CD4-positive, alpha-beta T cell (primary cell): Measurements from ENCODE around the gene SIDT2. TPM values are rescaled to one million over a fixed set of nuclear protein-coding genes. Genes with fewer than 3 reads are reported as not detected.
"Not testable (repeated sequence)": the region's sequence is repeated elsewhere in the genome, so short reads cannot be mapped to it uniquely, and the experiment has no call there.

ENCODE experiments used
- ATAC-seq: fragments of 200-7000 bp; cut with Tn5 transposase; one replicate; pipeline ENCODE4 v1.10.0; 2022; ENCODE audit warnings: mild to moderate bottlenecking; ENCODE audit not compliant: poor library complexity
- CTCF ChIA-PET: fragments of 350-600 bp; sonication (Branson Sonifier 250); formaldehyde crosslinking; loops from one replicate; lab custom pipeline; 2021; ENCODE audit warnings: antibody characterized with exemption, inconsistent platforms; lab: Charles Lee
- POLR2A ChIA-PET: fragments of 350-600 bp; sonication (Branson Sonifier 250); formaldehyde crosslinking; loops from one replicate; lab custom pipeline; 2021; ENCODE audit warnings: antibody characterized with exemption, inconsistent platforms; lab: Charles Lee
- DNase-seq, 14 experiments: peaks; one replicate each; pipeline ENCODE4 v3.0.0-alpha.2; 2013 to 2020; ENCODE audit warnings: mixed read lengths in 2 of 14
- H3K27ac ChIP-seq, 2 donors: one replicate each; pipeline versions ENCODE4 v1.5.1 to v1.7.0; 2013; ENCODE audit warnings: low read length in 2 of 2, low read depth in 1 of 2, mild to moderate bottlenecking in 1 of 2
- H3K27me3 ChIP-seq, 2 experiments: 1 replicate in 1 of 2; 2 replicates in 1 of 2; pipeline versions ENCODE4 v1.6.1 to v1.7.0; 2013; ENCODE audit warnings: low read length in 2 of 2, control low read depth in 1 of 2, mild to moderate bottlenecking in 1 of 2, moderate library complexity in 1 of 2; ENCODE audit not compliant: insufficient read depth in 2 of 2, control insufficient read depth in 1 of 2
- H3K36me3 ChIP-seq: one replicate; pipeline ENCODE4 v1.6.1; 2013; ENCODE audit warnings: low read length, control low read depth; ENCODE audit not compliant: insufficient read depth
- H3K4me1 ChIP-seq: one replicate; pipeline ENCODE4 v1.6.1; 2013; ENCODE audit warnings: low read length, control low read depth; ENCODE audit not compliant: insufficient read depth
- H3K4me3 ChIP-seq: one replicate; pipeline ENCODE4 v1.5.1; 2013; ENCODE audit warnings: mild to moderate bottlenecking, low read length, moderate library complexity
- H3K9me3 ChIP-seq, 2 experiments: 1 replicate in 1 of 2; 2 replicates in 1 of 2; pipeline versions ENCODE4 v1.6.1 to v1.7.0; 2013; ENCODE audit warnings: low read length in 2 of 2, mild to moderate bottlenecking in 2 of 2, control low read depth in 1 of 2, moderate library complexity in 1 of 2; ENCODE audit not compliant: control insufficient read depth in 1 of 2, insufficient read depth in 1 of 2
- H3K27ac Mint-ChIP-seq: one replicate; pipeline ENCODE4 v1.8.0; 2020; ENCODE audit warnings: mixed read lengths
- H3K27me3 Mint-ChIP-seq: one replicate; pipeline ENCODE4 v1.8.0; 2021; ENCODE audit warnings: mixed read lengths
- H3K36me3 Mint-ChIP-seq: one replicate; pipeline ENCODE4 v1.8.0; 2021; ENCODE audit warnings: low read depth, mixed read lengths
- H3K4me1 Mint-ChIP-seq: one replicate; pipeline ENCODE4 v1.8.0; 2021; ENCODE audit warnings: low read depth, mixed read lengths
- H3K4me3 Mint-ChIP-seq: one replicate; pipeline ENCODE4 v1.8.0; 2020; ENCODE audit warnings: mild to moderate bottlenecking, mixed read lengths
- H3K9me3 Mint-ChIP-seq: one replicate; pipeline ENCODE4 v1.8.0; 2020; ENCODE audit warnings: mixed read lengths
- intact Hi-C, 2 experiments: fragments of 100-400 bp; cut with DNase I in 1 of 2; cut with micrococcal nuclease in 1 of 2; formaldehyde crosslinking; loops; one replicate each; pipeline versions ENCODE4 v1.15.1 to v1.9.0; 2023 to 2025; cut with DNase I, micrococcal nuclease
- total RNA-seq, 174 experiments: library from RNA in 2 of 174; stranded (reverse) in 2 of 174; gene quantifications; one replicate each; pipeline ENCODE4 v1.2.3 and lab custom pipeline; 2021 to 2026
- TF ChIP-seq, protein P1 (sequence below): fragments of 200-600 bp; IDR thresholded peaks from one replicate; pipeline ENCODE4 v1.8.0; 2022; ENCODE audit warnings: antibody characterized with exemption, mild to moderate bottlenecking

SIDT2 gene
- total RNA-seq, 2 experiments from 2014 or later, result 197 to 200 TPM

DNA sequence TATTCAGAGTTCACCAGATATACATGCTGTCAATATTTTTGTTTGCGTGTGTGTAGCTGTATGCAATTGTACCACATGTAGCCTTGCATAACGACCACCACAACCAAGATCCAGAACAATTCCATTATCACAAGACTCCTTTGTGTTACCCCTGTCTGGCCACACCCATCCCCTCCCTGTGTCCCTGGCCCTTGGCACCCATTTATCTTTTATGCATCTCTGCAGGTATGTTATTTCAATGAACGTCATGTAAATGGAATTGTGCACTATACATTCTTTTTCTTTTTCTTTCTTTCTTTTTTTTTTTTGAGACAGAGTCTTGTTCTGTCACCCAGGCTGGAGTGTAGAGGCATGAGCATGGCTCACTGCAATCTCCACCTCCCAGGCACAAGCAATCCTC, 44.1 kb upstream of the SIDT2 start:
- DNase-seq (no peak), ATAC-seq (no peak)
- TF ChIP-seq, protein P1, sequence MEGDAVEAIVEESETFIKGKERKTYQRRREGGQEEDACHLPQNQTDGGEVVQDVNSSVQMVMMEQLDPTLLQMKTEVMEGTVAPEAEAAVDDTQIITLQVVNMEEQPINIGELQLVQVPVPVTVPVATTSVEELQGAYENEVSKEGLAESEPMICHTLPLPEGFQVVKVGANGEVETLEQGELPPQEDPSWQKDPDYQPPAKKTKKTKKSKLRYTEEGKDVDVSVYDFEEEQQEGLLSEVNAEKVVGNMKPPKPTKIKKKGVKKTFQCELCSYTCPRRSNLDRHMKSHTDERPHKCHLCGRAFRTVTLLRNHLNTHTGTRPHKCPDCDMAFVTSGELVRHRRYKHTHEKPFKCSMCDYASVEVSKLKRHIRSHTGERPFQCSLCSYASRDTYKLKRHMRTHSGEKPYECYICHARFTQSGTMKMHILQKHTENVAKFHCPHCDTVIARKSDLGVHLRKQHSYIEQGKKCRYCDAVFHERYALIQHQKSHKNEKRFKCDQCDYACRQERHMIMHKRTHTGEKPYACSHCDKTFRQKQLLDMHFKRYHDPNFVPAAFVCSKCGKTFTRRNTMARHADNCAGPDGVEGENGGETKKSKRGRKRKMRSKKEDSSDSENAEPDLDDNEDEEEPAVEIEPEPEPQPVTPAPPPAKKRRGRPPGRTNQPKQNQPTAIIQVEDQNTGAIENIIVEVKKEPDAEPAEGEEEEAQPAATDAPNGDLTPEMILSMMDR, result no peak
- Histone ChIP-seq H3K36me3 (no peaks in the 10 kb centered on the region), H3K4me3 (no peak overlapping the region), H3K4me1 (no peaks in the 10 kb centered on the region), H3K9me3 (no peaks in the 10 kb centered on the region), H3K27ac (no peak overlapping the region), H3K27me3 (no peaks in the 10 kb centered on the region)
- no peak overlapping the region for H3K4me3 Mint-ChIP-seq
- no peak overlapping the region for H3K27ac Mint-ChIP-seq
- no peaks in the 10 kb centered on the region for H3K9me3 Mint-ChIP-seq
- no peaks in the 10 kb centered on the region for H3K4me1 Mint-ChIP-seq
- no peaks in the 10 kb centered on the region for H3K36me3 Mint-ChIP-seq
- POLR2A ChIA-PET, result no interaction called here
- CTCF ChIA-PET, result no interaction called here
- no peaks in the 10 kb centered on the region for H3K27me3 Mint-ChIP-seq
- intact Hi-C loops, result no loop called here

DNA sequence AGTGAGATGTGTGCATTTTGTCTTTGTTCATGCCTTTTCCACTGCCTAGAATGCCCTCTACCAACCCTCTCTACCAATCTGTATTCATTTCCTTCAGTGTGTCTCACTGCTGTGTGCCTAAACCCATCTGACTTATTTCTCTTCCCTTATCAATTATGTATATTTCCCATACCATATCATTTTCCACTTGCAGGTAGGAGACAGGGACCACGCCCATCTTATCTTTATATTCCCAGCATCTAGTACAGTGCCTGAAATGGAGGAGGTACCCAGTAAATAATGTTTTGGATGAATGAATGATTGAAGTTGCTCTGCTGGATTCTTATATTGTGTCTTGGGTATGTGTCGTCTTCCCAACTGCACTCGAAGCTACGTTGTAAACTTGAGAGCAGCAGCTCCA, 43.6 kb upstream of the SIDT2 start:
- POLR2A ChIA-PET, H3K36me3 ChIP-seq, H3K27ac ChIP-seq, H3K27me3 ChIP-seq, DNase-seq, CTCF ChIA-PET, H3K36me3 Mint-ChIP-seq, H3K4me1 ChIP-seq, H3K4me1 Mint-ChIP-seq, H3K27ac Mint-ChIP-seq, H3K27me3 Mint-ChIP-seq, H3K4me3 ChIP-seq, H3K4me3 Mint-ChIP-seq, intact Hi-C loops, H3K9me3 ChIP-seq, ATAC-seq, H3K9me3 Mint-ChIP-seq: not testable (repeated sequence)

DNA sequence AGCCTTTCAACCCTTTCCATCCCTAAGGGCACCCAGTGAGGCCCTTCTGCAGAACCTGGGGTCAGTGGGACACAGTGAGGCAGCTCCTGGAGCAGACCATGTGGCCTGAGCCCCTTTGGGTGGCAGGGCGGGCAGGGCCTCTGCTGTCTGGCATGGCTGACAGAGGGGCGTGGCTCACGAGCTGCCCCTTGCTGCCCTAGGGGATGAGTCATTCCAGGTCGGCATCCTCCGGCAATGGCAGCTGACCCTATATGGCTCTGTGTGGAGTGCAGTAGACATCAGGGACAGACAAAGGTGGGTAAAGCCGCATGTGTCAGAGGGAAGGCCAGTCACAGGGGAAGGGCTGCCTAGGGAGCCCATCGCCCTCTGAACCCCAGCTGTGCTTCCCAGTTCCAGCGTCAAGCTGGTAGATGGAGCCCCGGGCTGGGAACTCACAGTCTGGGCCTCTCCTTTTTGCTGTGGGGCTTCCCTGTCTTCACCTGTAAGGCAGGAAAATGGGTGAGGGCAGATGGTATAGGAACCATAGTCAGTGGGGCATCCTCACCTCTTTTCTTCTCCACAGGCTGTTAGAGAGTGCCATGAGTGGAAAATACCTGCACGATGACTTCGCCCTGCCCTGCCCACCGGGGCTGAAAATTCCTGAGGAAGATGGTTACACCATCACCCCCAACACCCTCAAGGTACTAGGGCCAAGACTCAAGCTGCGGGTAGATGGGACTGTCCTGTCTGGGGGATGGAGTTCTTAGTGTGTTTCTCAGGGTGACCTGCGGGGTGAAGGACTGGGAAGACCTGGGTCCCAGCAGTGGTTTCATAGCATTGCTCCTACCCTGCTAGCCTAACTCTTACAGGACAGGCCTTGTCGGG, 41.1 kb upstream of the SIDT2 start:
- H3K4me3 ChIP-seq, H3K27ac ChIP-seq, H3K4me3 Mint-ChIP-seq, H3K27me3 Mint-ChIP-seq, H3K4me1 Mint-ChIP-seq, CTCF ChIA-PET, intact Hi-C loops, H3K27ac Mint-ChIP-seq, H3K36me3 Mint-ChIP-seq, H3K9me3 ChIP-seq, H3K36me3 ChIP-seq, H3K9me3 Mint-ChIP-seq, ATAC-seq, H3K27me3 ChIP-seq, POLR2A ChIA-PET, H3K4me1 ChIP-seq, DNase-seq: not testable (repeated sequence)

DNA sequence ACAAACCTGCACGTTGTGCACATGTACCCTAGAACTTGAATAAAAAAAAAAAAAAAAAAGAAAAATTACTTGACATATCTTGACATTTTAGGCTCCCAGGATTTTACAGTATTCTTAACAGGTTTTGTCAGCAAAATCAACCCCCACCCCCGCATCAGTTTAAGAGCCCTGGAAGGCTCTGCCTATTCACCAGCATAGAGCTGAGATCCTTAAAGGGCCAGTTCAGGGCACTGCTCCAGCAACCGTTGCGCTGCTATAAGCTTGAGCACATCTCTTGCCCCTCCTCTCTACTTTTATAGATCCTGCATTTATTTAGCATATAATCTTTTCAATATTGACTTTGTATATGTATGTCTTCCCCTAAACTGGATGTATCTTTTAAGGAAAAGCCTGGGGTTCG, 35.2 kb upstream of the SIDT2 start:
- CTCF ChIA-PET, result interaction anchor here (0.7 to 1.2 kb wide), 2 partner anchors 352 to 361 kb away, joined by 3 read pairs; partner anchors contain the start of gene APOA5
- TF ChIP-seq, protein P1, result no peak
- H3K36me3 ChIP-seq, result peaks cover 17% of the 10 kb centered on the region
- H3K27ac ChIP-seq, result peak overlapping the region; percentile 61 to 74
- H3K4me1 ChIP-seq, result peaks cover 39% of the 10 kb centered on the region
- peak overlapping the region; percentile 96 for H3K4me3 ChIP-seq
- ATAC-seq, result peak; percentile 39
- no peaks in the 10 kb centered on the region for H3K9me3 ChIP-seq
- Mint-ChIP-seq H3K4me3 (peak overlapping the region; percentile 91), H3K27ac (peak overlapping the region; percentile 95), H3K36me3 (peaks cover 38% of the 10 kb centered on the region), H3K27me3 (no peaks in the 10 kb centered on the region), H3K4me1 (peaks cover 44% of the 10 kb centered on the region), H3K9me3 (no peaks in the 10 kb centered on the region)
- peak in 7 of 14 experiments; percentile 3 to 57 (median 17) for DNase-seq
- no peaks in the 10 kb centered on the region for H3K27me3 ChIP-seq
- intact Hi-C loops, result loop anchor here (5.0 to 10.0 kb wide), 2 partner anchors 34 to 181 kb away; partner anchors contain the start of genes CEP164 (in 1 of the 2) and SIDT2 (in 1 of the 2)
- POLR2A ChIA-PET, result interaction anchor here (1.0 to 2.8 kb wide), 14 partner anchors 13 to 1429 kb away, joined by 3 to 60 read pairs (median 5); partner anchors contain the start of genes ARCN1, BUD13, CEP164 and PCSK7
